ENCODE results near the gene PVALB.

- TF ChIP-seq, protein P1, sequence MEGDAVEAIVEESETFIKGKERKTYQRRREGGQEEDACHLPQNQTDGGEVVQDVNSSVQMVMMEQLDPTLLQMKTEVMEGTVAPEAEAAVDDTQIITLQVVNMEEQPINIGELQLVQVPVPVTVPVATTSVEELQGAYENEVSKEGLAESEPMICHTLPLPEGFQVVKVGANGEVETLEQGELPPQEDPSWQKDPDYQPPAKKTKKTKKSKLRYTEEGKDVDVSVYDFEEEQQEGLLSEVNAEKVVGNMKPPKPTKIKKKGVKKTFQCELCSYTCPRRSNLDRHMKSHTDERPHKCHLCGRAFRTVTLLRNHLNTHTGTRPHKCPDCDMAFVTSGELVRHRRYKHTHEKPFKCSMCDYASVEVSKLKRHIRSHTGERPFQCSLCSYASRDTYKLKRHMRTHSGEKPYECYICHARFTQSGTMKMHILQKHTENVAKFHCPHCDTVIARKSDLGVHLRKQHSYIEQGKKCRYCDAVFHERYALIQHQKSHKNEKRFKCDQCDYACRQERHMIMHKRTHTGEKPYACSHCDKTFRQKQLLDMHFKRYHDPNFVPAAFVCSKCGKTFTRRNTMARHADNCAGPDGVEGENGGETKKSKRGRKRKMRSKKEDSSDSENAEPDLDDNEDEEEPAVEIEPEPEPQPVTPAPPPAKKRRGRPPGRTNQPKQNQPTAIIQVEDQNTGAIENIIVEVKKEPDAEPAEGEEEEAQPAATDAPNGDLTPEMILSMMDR (IDR thresholded peaks at IDR 0.05) = no peak
- TF ChIP-seq EZH2 (IDR thresholded peaks at IDR 0.05; ENCODE audit: borderline replicate concordance, insufficient read depth, low read depth, low read length, poor library complexity, severe bottlenecking) = no peak
Observed at GRCh38 chr22:36765131-36765942, 51.5 kb downstream of the PVALB start.
